Measurements from ENCODE around the gene PTPRM. TPM values are rescaled to one million over a fixed set of nuclear protein-coding genes. Genes with fewer than 3 reads are reported as not detected.
A peak's percentile ranks its signal among the peaks of the same experiment; 100 is the strongest.

Gene PTPRM
- total and polyA plus RNA-seq, 2 of the 8 experiments (the other 6 are each of a cell fraction or from before 2014, with no cell fraction given), result 4.1 to 7.0 TPM

- no peak overlapping the region for H3K14ac ChIP-seq (ENCODE audit: insufficient read length)
- no peak overlapping the region for H3K4ac ChIP-seq (replicated peaks; ENCODE audit: insufficient read length, low read depth, low read length)
- H3K79me2 ChIP-seq (ENCODE audit: control insufficient read depth in 1 of 2, insufficient read depth in 2 of 2, low read length in 2 of 2), result no peaks in the 10 kb centered on the region
- ChIA-PET CTCF (ENCODE audit: partially characterized antibody) (interaction anchor here (1.0 to 2.5 kb wide), 4 partner anchors 10 to 66 kb away, joined by 4 to 10 read pairs (median 8); no protein-coding TSS in a partner anchor), POLR2A (ENCODE audit: partially characterized antibody) (no interaction called here)
- no peaks in the 10 kb centered on the region for H4K20me1 ChIP-seq (replicated peaks in 1 of 2; ENCODE audit: control insufficient read depth in 1 of 2, insufficient read depth in 2 of 2, low read length in 2 of 2)
- H3K56ac ChIP-seq (replicated peaks; ENCODE audit: insufficient read length, low read depth, low read length), result no peak overlapping the region
- 67% methylated on average over 6 of the region's 6 CpGs; no CpG with 5 or more reads in 1 of the 2 experiments for WGBS, 2 experiments (ENCODE audit: extremely low coverage in 1 of 2, insufficient coverage in 1 of 2, insufficient read length in 1 of 2, insufficient replicate concordance in 2 of 2, low coverage in 1 of 2, low lambda C conversion rate in 2 of 2, missing lambda C conversion rate in 1 of 2)
- FAIRE-seq (no peak), DNase-seq (ENCODE audit: low read depth in 1 of 2, low spot score in 2 of 2) (no peak)
- no peaks in the 10 kb centered on the region for H3K27me3 ChIP-seq (replicated peaks in 1 of 4; ENCODE audit: control insufficient read depth in 3 of 4, extremely low read depth in 1 of 4, insufficient read depth in 3 of 4, low read length in 3 of 4)
- no peaks in the 10 kb centered on the region for H3K23me2 ChIP-seq (ENCODE audit: low read depth, low read length)
- H3K9me3 ChIP-seq (ENCODE audit: insufficient read depth in 2 of 2, low read depth in 1 of 2, low read length in 1 of 2), result peaks cover 5 to 13% of the 10 kb centered on the region in 2 experiments; a peak in 3 of 4 replicates
- 0 out of 2 replicates have a peak overlapping the region, but pooled peaks have one; percentile 65 for H3K18ac ChIP-seq (ENCODE audit: extremely low read depth, low read length)
- H2BK12ac ChIP-seq (ENCODE audit: low read depth, low read length), result no peak overlapping the region
- no peaks in the 10 kb centered on the region for H3K36me3 ChIP-seq (ENCODE audit: control insufficient read depth in 2 of 4, insufficient read depth in 4 of 4, low read length in 3 of 4)
- H3K4me3 ChIP-seq (ENCODE audit: extremely low read depth in 1 of 4, insufficient read depth in 2 of 4, low read depth in 3 of 4, low read length in 4 of 4), result no peak overlapping the region
- no peaks in the 10 kb centered on the region for H3K4me1 ChIP-seq (replicated peaks in 1 of 4; ENCODE audit: control insufficient read depth in 3 of 4, insufficient read depth in 4 of 4, low read length in 3 of 4)
- no peak overlapping the region for H2BK20ac ChIP-seq (ENCODE audit: low read length)
- no peak overlapping the region for H2BK5ac ChIP-seq (ENCODE audit: low read depth, low read length)
- H3K79me1 ChIP-seq (ENCODE audit: low read depth, low read length), result no peaks in the 10 kb centered on the region
- no peak overlapping the region for H3K4me2 ChIP-seq (ENCODE audit: insufficient read depth in 1 of 2, low read depth in 2 of 2, low read length in 2 of 2)
- H2AK5ac ChIP-seq (ENCODE audit: low read depth, low read length), result no peak overlapping the region
- H4K91ac ChIP-seq (replicated peaks; ENCODE audit: insufficient read length, low read length), result no peak overlapping the region
- H4K8ac ChIP-seq (ENCODE audit: extremely low read depth, insufficient read depth, low read length), result no peak overlapping the region
- no peak overlapping the region for H3K23ac ChIP-seq (ENCODE audit: insufficient read length)
- no peak overlapping the region for H2BK15ac ChIP-seq (ENCODE audit: low read length)
- no peak overlapping the region for H2BK120ac ChIP-seq (replicated peaks; ENCODE audit: low read depth, low read length)
- H4K5ac ChIP-seq (ENCODE audit: insufficient read length, low read depth, low read length), result no peak overlapping the region
- H2AFZ ChIP-seq (ENCODE audit: low read length), result no peak overlapping the region
- H3K27ac ChIP-seq (ENCODE audit: low read depth, low read length), result no peak overlapping the region
- peak overlapping the region in 1 of 4 experiments; percentile 32; a peak in 1 of 7 replicates for H3K9ac ChIP-seq (replicated peaks in 1 of 4; ENCODE audit: extremely low read depth in 1 of 4, low read depth in 3 of 4, low read length in 3 of 4)
- no peak for TF ChIP-seq EGR1 (IDR thresholded peaks at IDR 0.05; ENCODE audit: borderline replicate concordance, low read depth, low read length)
- no peak for TF ChIP-seq YY1 (IDR thresholded peaks at IDR 0.05; ENCODE audit: low read depth, low read length)
- TF ChIP-seq JUN (IDR thresholded peaks at IDR 0.05; ENCODE audit: low read depth, low read length), result no peak
- no peak for TF ChIP-seq POLR2AphosphoS5 (IDR thresholded peaks at IDR 0.05; ENCODE audit: low read depth, low read length)
- TF ChIP-seq CBX5 (IDR thresholded peaks at IDR 0.05; ENCODE audit: low read depth, low read length), result no peak
- TF ChIP-seq NANOG (IDR thresholded peaks at IDR 0.05; ENCODE audit: insufficient read depth, low read depth, low read length, poor library complexity, severe bottlenecking), result no peak
- TF ChIP-seq ZNF274 (IDR thresholded peaks at IDR 0.05; ENCODE audit: borderline replicate concordance, extremely low read depth, low read length), result no peak
- TF ChIP-seq GTF2F1 (IDR thresholded peaks at IDR 0.05; ENCODE audit: borderline replicate concordance, low read depth, low read length), result no peak
- no peak for TF ChIP-seq CHD2 (IDR thresholded peaks at IDR 0.05; ENCODE audit: low read length)
- TF ChIP-seq CREB1 (IDR thresholded peaks at IDR 0.05), result no peak
Observed at GRCh38 chr18:8413751-8414150, 846.6 kb downstream of the PTPRM start.
